ENCODE data around the gene CCS. TPM values are rescaled to one million over a fixed set of nuclear protein-coding genes. Genes with fewer than 3 reads are reported as not detected.

CCS gene
- total RNA-seq, 1 experiment from 2014 or later: 47.2 TPM

DNA sequence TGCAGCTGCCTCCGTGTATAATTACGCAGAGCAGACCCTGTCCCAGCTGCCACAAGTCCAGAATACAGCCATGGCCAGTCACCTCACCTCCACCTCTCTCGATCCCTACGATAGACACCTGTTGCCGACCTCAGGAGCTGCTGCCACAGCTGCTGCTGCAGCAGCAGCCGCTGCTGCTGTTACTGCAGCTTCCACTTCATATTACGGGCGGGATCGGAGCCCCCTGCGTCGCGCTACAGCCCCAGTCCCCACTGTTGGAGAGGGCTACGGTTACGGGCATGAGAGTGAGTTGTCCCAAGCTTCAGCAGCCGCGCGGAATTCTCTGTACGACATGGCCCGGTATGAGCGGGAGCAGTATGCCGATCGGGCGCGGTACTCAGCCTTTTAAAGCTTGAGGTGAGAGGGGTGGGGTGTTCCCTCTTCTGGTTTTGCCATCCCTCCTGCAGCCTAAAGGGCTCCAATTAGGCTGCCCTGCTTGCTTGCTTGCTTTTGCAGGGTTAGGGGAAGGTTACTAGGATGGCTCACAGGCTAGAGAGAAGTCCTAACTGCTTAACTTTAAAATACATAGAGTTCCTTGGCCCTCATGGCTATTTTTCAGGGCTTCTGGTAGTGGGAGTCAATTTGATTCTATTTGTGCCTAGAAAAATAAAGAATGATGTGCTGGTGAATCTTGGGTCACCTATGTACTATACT is 50.9 kb downstream of the CCS start:
- no peaks in the 10 kb centered on the region for H3K9me2 ChIP-seq (ENCODE audit: insufficient read depth)
- no peak for DNase-seq
- no peak overlapping the region for H3K4me2 ChIP-seq
- no peak overlapping the region for H3K4me3 ChIP-seq
- H3F3A ChIP-seq (ENCODE audit: insufficient read depth, low read depth): peaks cover 64% of the 10 kb centered on the region
- BruUV-seq (replicated peaks): no TSS peak
- H3K36me3 ChIP-seq (ENCODE audit: low read depth): peaks cover 73% of the 10 kb centered on the region
- peaks cover 34% of the 10 kb centered on the region for H3K4me1 ChIP-seq (replicated peaks; ENCODE audit: insufficient read depth)
- H3K9me3 ChIP-seq (ENCODE audit: insufficient read depth, low read depth): no peaks in the 10 kb centered on the region
- ChIA-PET POLR2A (ENCODE audit: unreplicated experiment) (no interaction called here), CTCF (no interaction called here)
- H3K27ac ChIP-seq: no peak overlapping the region
- H2AFZ ChIP-seq: no peak overlapping the region
- peaks cover 99% of the 10 kb centered on the region for H4K20me1 ChIP-seq (ENCODE audit: insufficient read depth)
- H3K79me2 ChIP-seq (ENCODE audit: low read depth): peaks cover 97% of the 10 kb centered on the region
- TF ChIP-seq CTCF (conservative IDR thresholded peaks at IDR 0.05) (no peak), EZH2 (IDR thresholded peaks at IDR 0.05; ENCODE audit: low read depth) (no peak)
- intact Hi-C loops (cut with micrococcal nuclease; ENCODE audit: unreplicated experiment): no loop called here
- no peaks in the 10 kb centered on the region for H3K27me3 ChIP-seq (ENCODE audit: insufficient read depth, low read depth)

GRCh38 chr11:66646828-66647227 is 53.8 kb downstream of the CCS start:
- Histone ChIP-seq H3K4me2 (no peak overlapping the region), H2AFZ (no peak overlapping the region), H3K27me3 (ENCODE audit: insufficient read depth, low read depth) (no peaks in the 10 kb centered on the region), H3K4me1 (replicated peaks; ENCODE audit: insufficient read depth) (peaks cover 10% of the 10 kb centered on the region), H3K27ac (no peak overlapping the region), H3K9me2 (ENCODE audit: insufficient read depth) (no peaks in the 10 kb centered on the region), H4K20me1 (ENCODE audit: insufficient read depth) (peaks cover 91% of the 10 kb centered on the region), H3K4me3 (no peak overlapping the region), H3F3A (ENCODE audit: insufficient read depth, low read depth) (peaks cover 75% of the 10 kb centered on the region), H3K9me3 (ENCODE audit: insufficient read depth, low read depth) (no peaks in the 10 kb centered on the region), H3K36me3 (ENCODE audit: low read depth) (peaks cover 60% of the 10 kb centered on the region), H3K79me2 (ENCODE audit: low read depth) (peaks cover 83% of the 10 kb centered on the region)
- CTCF ChIA-PET: no interaction called here
- POLR2A ChIA-PET (ENCODE audit: unreplicated experiment): interaction anchor here (0.7 kb wide), 1 partner anchor 55 kb away, joined by 4 read pairs; no protein-coding TSS in a partner anchor
- no peak for DNase-seq
- BruUV-seq (replicated peaks): no TSS peak
- intact Hi-C loops (cut with micrococcal nuclease; ENCODE audit: unreplicated experiment): no loop called here
- TF ChIP-seq CTCF (conservative IDR thresholded peaks at IDR 0.05) (no peak), EZH2 (IDR thresholded peaks at IDR 0.05; ENCODE audit: low read depth) (no peak)

- DNase-seq: no peak
- Histone ChIP-seq H4K20me1 (ENCODE audit: insufficient read depth) (peaks cover 80% of the 10 kb centered on the region), H3K27me3 (ENCODE audit: insufficient read depth, low read depth) (no peaks in the 10 kb centered on the region), H3K4me3 (no peak overlapping the region), H2AFZ (no peak overlapping the region), H3K36me3 (ENCODE audit: low read depth) (peaks cover 39% of the 10 kb centered on the region), H3F3A (ENCODE audit: insufficient read depth, low read depth) (peaks cover 80% of the 10 kb centered on the region; the same call in 1 of the 2 replicates), H3K9me3 (ENCODE audit: insufficient read depth, low read depth) (no peaks in the 10 kb centered on the region), H3K4me2 (no peak overlapping the region), H3K9me2 (ENCODE audit: insufficient read depth) (no peaks in the 10 kb centered on the region), H3K27ac (no peak overlapping the region), H3K79me2 (ENCODE audit: low read depth) (peaks cover 61% of the 10 kb centered on the region), H3K4me1 (replicated peaks; ENCODE audit: insufficient read depth) (no peaks in the 10 kb centered on the region)
- no TSS peak for BruUV-seq (replicated peaks)
- ChIA-PET CTCF (no interaction called here), POLR2A (ENCODE audit: unreplicated experiment) (no interaction called here)
- TF ChIP-seq CTCF (conservative IDR thresholded peaks at IDR 0.05) (no peak), EZH2 (IDR thresholded peaks at IDR 0.05; ENCODE audit: low read depth) (no peak)
- intact Hi-C loops (cut with micrococcal nuclease; ENCODE audit: unreplicated experiment): no loop called here
These were observed 56.9 kb downstream of the CCS start for GRCh38 chr11:66649903-66650302.
